Small intestine (tissue), 7 donors: ENCODE data around the gene FAM234A. TPM values are rescaled to one million over a fixed set of nuclear protein-coding genes. Genes with fewer than 3 reads are reported as not detected.

Experiments used
- DNase-seq, 2 donors: peaks; one replicate each; pipeline versions ENCODE4 v3.0.0 to v3.0.0-alpha.2; 2013
- FAIRE-seq: peaks from 2 replicates; lab custom pipeline; 2012; peaks lifted over from hg19 to GRCh38; lab: Jason Lieb, UNC
- H3K27ac ChIP-seq, 3 donors: one replicate each; pipeline ENCODE4 v1.5.1; 2013; ENCODE audit warnings: low read length in 2 of 3, mild to moderate bottlenecking in 2 of 3, control low read depth in 1 of 3, inconsistent platforms in 1 of 3, low read depth in 1 of 3, moderate library complexity in 1 of 3
- H3K27me3 ChIP-seq, 3 donors: one replicate each; pipeline ENCODE4 v1.6.1; 2013; ENCODE audit warnings: low read length in 3 of 3, inconsistent platforms in 1 of 3; ENCODE audit not compliant: control insufficient read depth in 3 of 3, insufficient read depth in 3 of 3
- H3K36me3 ChIP-seq, 3 donors: one replicate each; pipeline ENCODE4 v1.6.1; 2013; ENCODE audit warnings: low read length in 3 of 3, inconsistent platforms in 1 of 3, low read depth in 1 of 3, mild to moderate bottlenecking in 1 of 3, moderate library complexity in 1 of 3; ENCODE audit not compliant: control insufficient read depth in 3 of 3, insufficient read depth in 2 of 3
- H3K4me1 ChIP-seq, 3 donors: one replicate each; pipeline ENCODE4 v1.6.1; 2013; ENCODE audit warnings: low read length in 2 of 3, inconsistent platforms in 1 of 3, low read depth in 1 of 3, mild to moderate bottlenecking in 1 of 3, moderate library complexity in 1 of 3; ENCODE audit not compliant: control insufficient read depth in 3 of 3, insufficient read depth in 2 of 3
- H3K4me3 ChIP-seq, 3 donors: one replicate each; pipeline ENCODE4 v1.5.1; 2013; ENCODE audit warnings: low read length in 3 of 3, control low read depth in 1 of 3, inconsistent platforms in 1 of 3, low read depth in 1 of 3, mild to moderate bottlenecking in 1 of 3, moderate library complexity in 1 of 3
- H3K9me3 ChIP-seq, 2 donors: one replicate each; pipeline ENCODE4 v1.6.1; 2013; ENCODE audit warnings: low read depth in 1 of 2, low read length in 1 of 2; ENCODE audit not compliant: control insufficient read depth in 2 of 2, insufficient read depth in 1 of 2
- WGBS, 3 donors: extraction: QIAGEN DNeasy Blood & Tissue Kit; methylation state at CpG; one replicate each; pipeline ENCODE4 v1.1.7; 2013; 5-methylcytosine and 5-hydroxymethylcytosine counted together
- polyA plus RNA-seq, 4 donors: library from polyadenylated mRNA; stranded (reverse) in 3 of 4; unstranded in 1 of 4; fragments of 200-250 nt in 3 of 4; fragments of 120-200 nt in 1 of 4; gene quantifications; one replicate each; pipeline versions ENCODE4 v1.2.1 to v1.2.3, GENCODE V29; 2013
- donor health status: healthy with polysubstance abuse.
- donor health status: control.
- donor health status: control.
- donor health status: Bipolar disorder and iron deficiency.
- donor health status: healthy.

The FAM234A gene
- polyA plus RNA-seq, 4 donors = 56.5 to 107 (median 66.3) TPM

GRCh38 chr16:311725-312124, 77.1 kb downstream of the FAM234A start:
- FAIRE-seq (no peak), DNase-seq (no peak)
- 94 to 97% (median 96%) methylated on average over 15 of the region's 15 CpGs for WGBS, 3 donors
- Histone ChIP-seq H3K9me3 (no peaks in the 10 kb centered on the region), H3K36me3 (peaks cover 8 to 84% (median 13%) of the 10 kb centered on the region in 3 donors), H3K4me1 (no peaks in the 10 kb centered on the region), H3K27me3 (no peaks in the 10 kb centered on the region), H3K27ac (no peak overlapping the region), H3K4me3 (no peak overlapping the region)

GRCh38 chr16:314351-314750, 79.7 kb downstream of the FAM234A start:
- no peaks in the 10 kb centered on the region for H3K9me3 ChIP-seq
- H3K27me3 ChIP-seq = no peaks in the 10 kb centered on the region
- WGBS, 3 donors = 96 to 98% (median 96%) methylated on average over 16 of the region's 16 CpGs
- FAIRE-seq = no peak
- peaks cover 7 to 84% (median 9%) of the 10 kb centered on the region in 3 donors for H3K36me3 ChIP-seq
- H3K4me3 ChIP-seq = no peak overlapping the region
- no peaks in the 10 kb centered on the region for H3K4me1 ChIP-seq
- H3K27ac ChIP-seq = no peak overlapping the region
- no peak for DNase-seq

- Histone ChIP-seq H3K9me3 (no peaks in the 10 kb centered on the region), H3K27me3 (no peaks in the 10 kb centered on the region), H3K4me3 (no peak overlapping the region), H3K4me1 (no peaks in the 10 kb centered on the region), H3K36me3 (peaks cover 7 to 84% (median 7%) of the 10 kb centered on the region in 3 donors), H3K27ac (no peak overlapping the region)
- DNase-seq = no peak
- WGBS, 3 donors = 72 to 83% (median 83%) methylated on average over 14 of the region's 14 CpGs
- FAIRE-seq = no peak
These were observed 80.2 kb downstream of the FAM234A start for GRCh38 chr16:314795-315299.

Other genes with a start within 250 kb of the FAM234A start
- gene POLR3K, start 181.2 kb upstream of the FAM234A start, polyA plus RNA-seq = 10 to 100 TPM in 2 of 4 donors, 1 to 10 TPM in 2; 8.1 to 19.9 (median 10.4) TPM
- gene SNRNP25, start 181.0 kb upstream of the FAM234A start, polyA plus RNA-seq = 10 to 100 TPM; 17.3 to 38.2 (median 27.6) TPM
- gene RHBDF1, start 162.2 kb upstream of the FAM234A start, polyA plus RNA-seq = 10 to 100 TPM; 10.1 to 28.6 (median 17.2) TPM
- 10 to 100 TPM; 31.1 to 76.7 (median 68.1) TPM for gene MPG, start 156.6 kb upstream of the FAM234A start, polyA plus RNA-seq
- 10 to 100 TPM in 2 of 4 donors, 1 to 10 TPM in 2; 5.9 to 22.6 (median 15.5) TPM for gene NPRL3, start 96.1 kb upstream of the FAM234A start, polyA plus RNA-seq
- 1 to 10 TPM in 1 of 4 donors, not detected in 3; 1.0 TPM for gene HBZ, start 82.2 kb upstream of the FAM234A start, polyA plus RNA-seq
- gene HBM, start 68.8 kb upstream of the FAM234A start, polyA plus RNA-seq = 1 to 10 TPM in 1 of 4 donors, not detected in 3; 1.8 TPM
- gene HBA2, start 61.9 kb upstream of the FAM234A start, polyA plus RNA-seq = 100 to 1,000 TPM in 1 of 4 donors, 10 to 100 TPM in 1, 1 to 10 TPM in 1, not detected in 1; 3.2 to 515 (median 10.7) TPM
- 100 to 1,000 TPM in 1 of 4 donors, 1 to 10 TPM in 2, not detected in 1; 4.2 to 305 (median 4.3) TPM for gene HBA1, start 58.1 kb upstream of the FAM234A start, polyA plus RNA-seq
- gene HBQ1, start 54.4 kb upstream of the FAM234A start, polyA plus RNA-seq = under 1 TPM in 1 of 4 donors, not detected in 3; 0.43 TPM
- gene LUC7L, start 5.4 kb upstream of the FAM234A start, polyA plus RNA-seq = 100 to 1,000 TPM in 2 of 4 donors, 10 to 100 TPM in 2; 56.6 to 136 (median 94.9) TPM
- 10 to 100 TPM in 2 of 4 donors, 1 to 10 TPM in 1, under 1 TPM in 1; 0.49 to 20.1 (median 7.4) TPM for gene RGS11, start 41.1 kb downstream of the FAM234A start, polyA plus RNA-seq
- 10 to 100 TPM in 3 of 4 donors, under 1 TPM in 1; 0.32 to 81.6 (median 14.2) TPM for gene ARHGDIG, start 45.8 kb downstream of the FAM234A start, polyA plus RNA-seq
- 10 to 100 TPM in 3 of 4 donors, under 1 TPM in 1; 0.10 to 46.1 (median 28.6) TPM for gene PDIA2, start 48.3 kb downstream of the FAM234A start, polyA plus RNA-seq
- 10 to 100 TPM; 24.5 to 33.6 (median 27.6) TPM for gene AXIN1, start 117.9 kb downstream of the FAM234A start, polyA plus RNA-seq
- gene MRPL28, start 135.7 kb downstream of the FAM234A start, polyA plus RNA-seq = 100 to 1,000 TPM in 1 of 4 donors, 10 to 100 TPM in 3; 54.2 to 112 (median 92.1) TPM
- 10 to 100 TPM; 48.1 to 76.6 (median 64.9) TPM for gene PGAP6, start 147.2 kb downstream of the FAM234A start, polyA plus RNA-seq
- 10 to 100 TPM; 13.0 to 77.2 (median 34.9) TPM for gene NME4, start 162.4 kb downstream of the FAM234A start, polyA plus RNA-seq
- 100 to 1,000 TPM in 2 of 4 donors, 10 to 100 TPM in 2; 46.7 to 154 (median 99.2) TPM for gene DECR2, start 167.1 kb downstream of the FAM234A start, polyA plus RNA-seq
- 100 to 1,000 TPM in 1 of 4 donors, 10 to 100 TPM in 3; 25.4 to 111 (median 37.2) TPM for gene RAB11FIP3, start 190.8 kb downstream of the FAM234A start, polyA plus RNA-seq